ENCODE results near the gene POLR3B.

POLR3B gene

DNA sequence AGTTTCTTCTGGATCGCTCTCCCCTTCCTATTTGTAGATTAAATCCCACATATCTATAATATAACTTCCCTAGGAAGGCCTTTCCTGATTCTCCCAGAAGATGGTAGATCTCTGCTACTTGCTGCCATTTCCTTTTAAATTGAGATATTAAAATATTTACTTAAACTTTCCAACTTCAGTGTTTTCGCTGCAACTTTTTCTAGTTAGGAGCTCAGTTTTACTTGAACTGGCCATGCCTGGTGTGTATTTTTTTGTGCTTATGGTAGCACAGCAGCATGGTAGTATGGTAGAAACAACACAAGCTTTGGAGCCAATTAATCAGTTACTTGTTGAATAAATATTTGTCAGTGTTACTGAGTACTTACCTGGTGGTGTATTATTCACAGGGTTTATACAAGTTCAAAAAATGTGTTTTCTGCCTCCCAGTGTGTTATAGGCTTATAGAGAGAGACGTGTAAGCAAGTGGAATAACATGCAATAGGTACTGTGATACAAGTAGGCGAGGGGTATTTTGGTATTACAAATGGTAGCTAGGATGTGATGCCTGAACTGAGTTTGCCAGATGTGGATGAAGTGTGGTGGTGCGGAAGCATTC, 2.9 kb downstream of the POLR3B start:
- no peak overlapping the region for H3K4me3 ChIP-seq (replicated peaks; ENCODE audit: insufficient read depth, low read length)
- TF ChIP-seq, protein P1, sequence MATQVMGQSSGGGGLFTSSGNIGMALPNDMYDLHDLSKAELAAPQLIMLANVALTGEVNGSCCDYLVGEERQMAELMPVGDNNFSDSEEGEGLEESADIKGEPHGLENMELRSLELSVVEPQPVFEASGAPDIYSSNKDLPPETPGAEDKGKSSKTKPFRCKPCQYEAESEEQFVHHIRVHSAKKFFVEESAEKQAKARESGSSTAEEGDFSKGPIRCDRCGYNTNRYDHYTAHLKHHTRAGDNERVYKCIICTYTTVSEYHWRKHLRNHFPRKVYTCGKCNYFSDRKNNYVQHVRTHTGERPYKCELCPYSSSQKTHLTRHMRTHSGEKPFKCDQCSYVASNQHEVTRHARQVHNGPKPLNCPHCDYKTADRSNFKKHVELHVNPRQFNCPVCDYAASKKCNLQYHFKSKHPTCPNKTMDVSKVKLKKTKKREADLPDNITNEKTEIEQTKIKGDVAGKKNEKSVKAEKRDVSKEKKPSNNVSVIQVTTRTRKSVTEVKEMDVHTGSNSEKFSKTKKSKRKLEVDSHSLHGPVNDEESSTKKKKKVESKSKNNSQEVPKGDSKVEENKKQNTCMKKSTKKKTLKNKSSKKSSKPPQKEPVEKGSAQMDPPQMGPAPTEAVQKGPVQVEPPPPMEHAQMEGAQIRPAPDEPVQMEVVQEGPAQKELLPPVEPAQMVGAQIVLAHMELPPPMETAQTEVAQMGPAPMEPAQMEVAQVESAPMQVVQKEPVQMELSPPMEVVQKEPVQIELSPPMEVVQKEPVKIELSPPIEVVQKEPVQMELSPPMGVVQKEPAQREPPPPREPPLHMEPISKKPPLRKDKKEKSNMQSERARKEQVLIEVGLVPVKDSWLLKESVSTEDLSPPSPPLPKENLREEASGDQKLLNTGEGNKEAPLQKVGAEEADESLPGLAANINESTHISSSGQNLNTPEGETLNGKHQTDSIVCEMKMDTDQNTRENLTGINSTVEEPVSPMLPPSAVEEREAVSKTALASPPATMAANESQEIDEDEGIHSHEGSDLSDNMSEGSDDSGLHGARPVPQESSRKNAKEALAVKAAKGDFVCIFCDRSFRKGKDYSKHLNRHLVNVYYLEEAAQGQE (IDR thresholded peaks at IDR 0.05; ENCODE audit: insufficient replicate concordance, low read depth) = no peak
- TF ChIP-seq GABPA (IDR thresholded peaks at IDR 0.05; ENCODE audit: low read depth) = no peak
- TF ChIP-seq, protein P2, sequence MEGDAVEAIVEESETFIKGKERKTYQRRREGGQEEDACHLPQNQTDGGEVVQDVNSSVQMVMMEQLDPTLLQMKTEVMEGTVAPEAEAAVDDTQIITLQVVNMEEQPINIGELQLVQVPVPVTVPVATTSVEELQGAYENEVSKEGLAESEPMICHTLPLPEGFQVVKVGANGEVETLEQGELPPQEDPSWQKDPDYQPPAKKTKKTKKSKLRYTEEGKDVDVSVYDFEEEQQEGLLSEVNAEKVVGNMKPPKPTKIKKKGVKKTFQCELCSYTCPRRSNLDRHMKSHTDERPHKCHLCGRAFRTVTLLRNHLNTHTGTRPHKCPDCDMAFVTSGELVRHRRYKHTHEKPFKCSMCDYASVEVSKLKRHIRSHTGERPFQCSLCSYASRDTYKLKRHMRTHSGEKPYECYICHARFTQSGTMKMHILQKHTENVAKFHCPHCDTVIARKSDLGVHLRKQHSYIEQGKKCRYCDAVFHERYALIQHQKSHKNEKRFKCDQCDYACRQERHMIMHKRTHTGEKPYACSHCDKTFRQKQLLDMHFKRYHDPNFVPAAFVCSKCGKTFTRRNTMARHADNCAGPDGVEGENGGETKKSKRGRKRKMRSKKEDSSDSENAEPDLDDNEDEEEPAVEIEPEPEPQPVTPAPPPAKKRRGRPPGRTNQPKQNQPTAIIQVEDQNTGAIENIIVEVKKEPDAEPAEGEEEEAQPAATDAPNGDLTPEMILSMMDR (IDR thresholded peaks at IDR 0.05; ENCODE audit: insufficient read depth, low read length) = no peak
- TF ChIP-seq POLR2AphosphoS5 (IDR thresholded peaks at IDR 0.05; ENCODE audit: low read depth) = no peak
- no peak for TF ChIP-seq SPI1 (IDR thresholded peaks at IDR 0.05; ENCODE audit: borderline replicate concordance, low read depth)
- H3K27ac ChIP-seq (replicated peaks) = no peak overlapping the region
- no peaks in the 10 kb centered on the region for H3K27me3 ChIP-seq (ENCODE audit: insufficient read depth, poor library complexity, severe bottlenecking)
- DNase-seq (ENCODE audit: low read depth in 1 of 2, low spot score in 1 of 2) = no peak

DNA sequence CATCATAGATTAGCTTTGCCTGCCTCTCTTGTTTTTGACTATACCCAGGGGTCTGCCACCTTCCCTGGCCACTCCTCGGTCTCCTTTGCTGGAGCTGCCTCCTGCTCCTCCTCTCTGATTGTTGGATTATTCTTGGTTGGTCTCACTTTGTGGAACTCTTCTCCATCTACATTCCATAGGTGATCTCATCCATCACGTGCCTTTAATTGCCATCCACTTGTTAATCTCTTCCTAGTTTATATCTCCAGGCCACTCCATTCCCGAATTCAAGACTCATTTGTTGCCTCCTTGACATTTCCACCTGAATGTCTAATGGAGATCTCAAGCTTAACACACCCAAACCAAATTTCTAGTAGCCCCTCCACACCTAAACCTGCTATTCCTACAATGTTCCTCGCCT, 5.4 kb downstream of the POLR3B start:
- Histone ChIP-seq H3K27me3 (ENCODE audit: insufficient read depth, poor library complexity, severe bottlenecking) (no peaks in the 10 kb centered on the region), H3K4me3 (replicated peaks; ENCODE audit: insufficient read depth, low read length) (no peak overlapping the region), H3K27ac (replicated peaks) (no peak overlapping the region)
- DNase-seq (ENCODE audit: low read depth in 1 of 2, low spot score in 1 of 2) = no peak
- TF ChIP-seq, protein P2 (IDR thresholded peaks at IDR 0.05; ENCODE audit: insufficient read depth, low read length) = no peak
- TF ChIP-seq GABPA (IDR thresholded peaks at IDR 0.05; ENCODE audit: low read depth) (no peak), SPI1 (IDR thresholded peaks at IDR 0.05; ENCODE audit: borderline replicate concordance, low read depth) (no peak), POLR2AphosphoS5 (IDR thresholded peaks at IDR 0.05; ENCODE audit: low read depth) (no peak)
- TF ChIP-seq, protein P1 (IDR thresholded peaks at IDR 0.05; ENCODE audit: insufficient replicate concordance, low read depth) = no peak

DNA sequence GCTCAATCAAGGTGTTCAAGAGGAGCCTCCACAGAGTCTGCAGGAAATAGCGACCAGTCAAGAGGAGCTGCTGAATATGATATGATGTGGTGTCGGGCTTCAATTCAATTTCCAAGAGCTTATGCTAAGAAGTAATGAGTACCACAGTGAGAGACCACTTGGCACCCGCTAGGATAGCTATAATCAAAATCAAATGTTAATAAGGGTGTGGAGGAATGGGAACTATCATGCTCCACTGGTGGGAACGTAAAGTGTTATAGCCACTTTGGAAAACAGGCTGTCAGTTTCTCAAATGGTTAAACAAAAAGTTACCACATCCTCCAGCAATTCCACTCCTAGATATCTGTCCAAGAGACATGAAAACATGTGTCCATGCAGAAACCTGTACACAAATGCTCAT, 6.7 kb downstream of the POLR3B start:
- no peak for DNase-seq (ENCODE audit: low read depth in 1 of 2, low spot score in 1 of 2)
- TF ChIP-seq, protein P2 (IDR thresholded peaks at IDR 0.05; ENCODE audit: insufficient read depth, low read length) = no peak
- TF ChIP-seq, protein P1 (IDR thresholded peaks at IDR 0.05; ENCODE audit: insufficient replicate concordance, low read depth) = no peak
- TF ChIP-seq SPI1 (IDR thresholded peaks at IDR 0.05; ENCODE audit: borderline replicate concordance, low read depth) = no peak
- no peak for TF ChIP-seq POLR2AphosphoS5 (IDR thresholded peaks at IDR 0.05; ENCODE audit: low read depth)
- TF ChIP-seq GABPA (IDR thresholded peaks at IDR 0.05; ENCODE audit: low read depth) = no peak
- no peak overlapping the region for H3K27ac ChIP-seq (replicated peaks)
- no peak overlapping the region for H3K4me3 ChIP-seq (replicated peaks; ENCODE audit: insufficient read depth, low read length)
- no peaks in the 10 kb centered on the region for H3K27me3 ChIP-seq (ENCODE audit: insufficient read depth, poor library complexity, severe bottlenecking)
